Activated T-cell treated with anti-CD3 and anti-CD28 coated beads, Interleukin-2, amount 50 U/mL, for 1 hour (primary cell): ENCODE results near the gene ACR.
"Not testable (repeated sequence)": the region's sequence is repeated elsewhere in the genome, so short reads cannot be mapped to it uniquely, and the experiment has no call there.

Experiments
- DNase-seq: peaks from one replicate; pipeline ENCODE4 v3.0.0-alpha.2; 2020

The ACR gene

DNA sequence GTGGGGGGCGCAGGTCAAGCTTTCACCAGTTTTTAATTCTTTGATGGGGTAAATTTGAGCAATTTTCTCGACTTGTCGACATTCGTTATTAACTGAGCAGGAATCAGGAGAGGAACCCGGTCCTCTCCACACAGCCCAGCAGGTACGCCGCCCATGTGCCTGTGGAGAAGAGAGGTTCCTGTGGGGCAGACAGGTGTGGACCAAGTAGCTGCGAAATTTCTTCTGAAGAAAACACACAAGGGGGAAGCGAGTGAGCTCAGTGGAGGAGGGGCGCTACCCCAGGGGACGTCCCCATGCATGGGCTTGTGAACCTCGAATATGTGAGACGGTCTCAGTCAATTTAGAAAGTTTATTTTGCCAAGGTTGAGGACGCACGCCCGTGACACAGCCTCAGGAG, 45.9 kb downstream of the ACR start:
- peak; percentile 30 for DNase-seq

DNA sequence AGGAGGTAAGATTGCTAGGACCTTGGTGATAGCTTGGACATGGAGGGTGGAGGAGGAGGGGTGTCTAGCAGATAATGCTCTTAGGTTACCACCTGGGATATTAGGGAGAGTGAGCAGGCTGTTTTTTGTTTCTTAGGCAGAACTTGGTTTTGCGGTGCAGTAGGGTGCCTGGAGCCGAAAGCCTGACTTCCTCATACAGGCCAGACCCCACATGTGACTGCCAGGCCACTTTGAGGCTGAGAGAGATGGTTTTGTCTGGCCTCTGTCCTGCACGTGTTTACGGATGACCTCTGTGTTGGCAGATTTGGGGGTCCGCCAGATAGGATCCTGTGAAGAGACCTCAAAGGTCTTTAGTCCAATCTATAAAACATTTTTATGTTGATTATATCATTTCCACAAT, 47.3 kb downstream of the ACR start:
- not testable (repeated sequence) for DNase-seq

DNA sequence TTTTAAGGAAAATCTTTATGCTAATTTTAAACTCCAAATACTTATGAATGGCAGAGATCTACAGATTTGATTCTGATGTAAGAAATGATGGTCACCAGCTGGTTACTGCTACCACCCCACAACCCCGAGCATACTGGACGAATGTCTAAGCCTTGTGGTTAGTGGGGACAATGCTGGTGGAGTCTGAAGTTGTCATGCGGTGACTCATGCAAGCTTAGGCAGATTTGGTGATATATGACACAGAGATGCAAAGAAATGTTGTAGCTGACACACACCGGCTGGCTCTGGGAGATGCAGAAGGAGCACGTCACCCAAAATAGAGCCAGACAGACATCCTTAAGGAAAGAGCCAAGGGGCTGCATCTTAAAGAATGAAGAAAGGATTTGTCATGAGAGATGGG, 48.9 kb downstream of the ACR start:
- not testable (repeated sequence) for DNase-seq
